GM21360 (cell line): Measurements from ENCODE around the gene PLCG1.
"Not testable (repeated sequence)": the region's sequence is repeated elsewhere in the genome, so short reads cannot be mapped to it uniquely, and the experiment has no call there.

Source experiments
- ATAC-seq: cut with Tn5 transposase; IDR thresholded peaks from one replicate; pipeline ENCODE4 v1.9.1; 2021; ENCODE audit warnings: mild to moderate bottlenecking, moderate library complexity; ENCODE audit not compliant: unreplicated experiment

Gene PLCG1

GRCh38 chr20:41124451-41125094 lies 12.8 kb upstream of the PLCG1 start:
- ATAC-seq, result no peak

GRCh38 chr20:41125530-41126457 lies 11.5 kb upstream of the PLCG1 start:
- ATAC-seq, result no peak

- ATAC-seq, result no peak
Observed at GRCh38 chr20:41126719-41127118, 10.6 kb upstream of the PLCG1 start.

- not testable (repeated sequence) for ATAC-seq
Observed at GRCh38 chr20:41128317-41128716, 9.0 kb upstream of the PLCG1 start.

GRCh38 chr20:41131594-41132387 lies 5.6 kb upstream of the PLCG1 start:
- no peak for ATAC-seq

- ATAC-seq, result not testable (repeated sequence)
Observed at GRCh38 chr20:41132388-41132775, 5.0 kb upstream of the PLCG1 start.

- ATAC-seq, result peak; percentile 53
Observed at GRCh38 chr20:41133709-41134361, 3.5 kb upstream of the PLCG1 start.

- no peak for ATAC-seq
Observed at GRCh38 chr20:41134362-41135186, 2.8 kb upstream of the PLCG1 start.

GRCh38 chr20:41135187-41135887 lies 2.0 kb upstream of the PLCG1 start:
- no peak for ATAC-seq

- ATAC-seq, result no peak
Observed at GRCh38 chr20:41135888-41136679, 1.3 kb upstream of the PLCG1 start.

GRCh38 chr20:41137614-41138474 lies 501 bp downstream of the PLCG1 start:
- peak; percentile 9 for ATAC-seq

- no peak for ATAC-seq
Observed at GRCh38 chr20:41138475-41139226, 1.3 kb downstream of the PLCG1 start.

- no peak for ATAC-seq
Observed at GRCh38 chr20:41139227-41140093, 2.1 kb downstream of the PLCG1 start.

GRCh38 chr20:41140226-41141133 lies 3.1 kb downstream of the PLCG1 start:
- no peak for ATAC-seq
